ENCODE results near the gene RALA. TPM values are rescaled to one million over a fixed set of nuclear protein-coding genes. Genes with fewer than 3 reads are reported as not detected.

Gene RALA
- total and polyA plus RNA-seq, 2 experiments from 2014 or later: 43.5 to 231 TPM

GRCh38 chr7:39603924-39604323 is 19.4 kb upstream of the RALA start (continued):
- no peak for TF ChIP-seq REST (IDR thresholded peaks at IDR 0.05; ENCODE audit: unreplicated experiment)
- no peak for TF ChIP-seq CREB1 (CRISPR knock-in tag; IDR thresholded peaks at IDR 0.05; ENCODE audit: low read depth)

- Histone ChIP-seq H3F3A (replicated peaks; ENCODE audit: low read depth) (no peaks in the 10 kb centered on the region), H3K4me2 (no peak overlapping the region), H4K20me1 (replicated peaks; ENCODE audit: insufficient read depth) (no peaks in the 10 kb centered on the region), H3K9me2 (ENCODE audit: insufficient read depth) (0 out of 2 replicates have a peak, but pooled peaks cover 3% of the 10 kb centered on the region), H3K4me1 (ENCODE audit: insufficient read depth) (no peaks in the 10 kb centered on the region; the same call in none of the 2 replicates), H3K27ac (ENCODE audit: low read depth) (no peak overlapping the region), H3K79me2 (replicated peaks; ENCODE audit: insufficient read depth) (no peaks in the 10 kb centered on the region), H3K4me3 (no peak overlapping the region), H3K27me3 (ENCODE audit: insufficient read depth) (peaks cover 12% of the 10 kb centered on the region), H3K36me3 (ENCODE audit: insufficient read depth) (no peaks in the 10 kb centered on the region), H2AFZ (no peak overlapping the region)
- Mint-ChIP-seq H3K4me1 (peaks cover 12% of the 10 kb centered on the region; the same call in 2 of the 3 replicates), H3K9me3 (no peaks in the 10 kb centered on the region), H3K36me3 (ENCODE audit: low read depth) (no peaks in the 10 kb centered on the region), H3K4me3 (no peak overlapping the region), H3K27ac (no peak overlapping the region), H3K27me3 (ENCODE audit: insufficient read depth, low read depth, poor library complexity) (peaks cover 8% of the 10 kb centered on the region)
- no peak for DNase-seq (ENCODE audit: low spot score)
- TF ChIP-seq CREB1 (CRISPR knock-in tag; IDR thresholded peaks at IDR 0.05; ENCODE audit: low read depth) (no peak), NANOG (IDR thresholded peaks at IDR 0.05; ENCODE audit: borderline replicate concordance) (no peak), JUNB (IDR thresholded peaks at IDR 0.05; ENCODE audit: unreplicated experiment) (no peak), REST (IDR thresholded peaks at IDR 0.05; ENCODE audit: unreplicated experiment) (no peak), ZNF114 (CRISPR knock-in tag; IDR thresholded peaks at IDR 0.05) (no peak), EZH2 (IDR thresholded peaks at IDR 0.05; ENCODE audit: low read depth, unreplicated experiment) (no peak), EZH2phosphoT487 (IDR thresholded peaks at IDR 0.05; ENCODE audit: unreplicated experiment) (no peak), STAT1 (IDR thresholded peaks at IDR 0.05; ENCODE audit: unreplicated experiment) (no peak), POLR2AphosphoS5 (IDR thresholded peaks at IDR 0.05; ENCODE audit: low read depth) (no peak), CTCF (conservative IDR thresholded peaks at IDR 0.05; ENCODE audit: low read depth in 2 of 2) (no peak), ZNF331 (CRISPR knock-in tag; IDR thresholded peaks at IDR 0.05; ENCODE audit: low read depth) (no peak)
- ATAC-seq: no peak
These were observed 18.3 kb upstream of the RALA start for GRCh38 chr7:39605087-39605486.

Measured in GM23338 (cell line).